ENCODE data around the gene SHPK.

GRCh38 chr17:3679531-3680126 is 43.6 kb upstream of the SHPK start:
- TF ChIP-seq POLR2A (IDR thresholded peaks at IDR 0.05; ENCODE audit: low read length) = no peak
- no peak for TF ChIP-seq GATA1 (IDR thresholded peaks at IDR 0.05; ENCODE audit: low read depth, low read length)

Measured in erythroblast (primary cell).